Placental pericyte (primary cell): ENCODE data around the gene ZNF639. TPM values are rescaled to one million over a fixed set of nuclear protein-coding genes. Genes with fewer than 3 reads are reported as not detected.

Experiments
- total RNA-seq: library from RNA; depleted of rRNA; stranded (reverse); fragments of >200 nt; gene quantifications from 2 replicates; pipeline ENCODE4 v1.2.3, GENCODE V29; 2012

The ZNF639 gene, protein sequence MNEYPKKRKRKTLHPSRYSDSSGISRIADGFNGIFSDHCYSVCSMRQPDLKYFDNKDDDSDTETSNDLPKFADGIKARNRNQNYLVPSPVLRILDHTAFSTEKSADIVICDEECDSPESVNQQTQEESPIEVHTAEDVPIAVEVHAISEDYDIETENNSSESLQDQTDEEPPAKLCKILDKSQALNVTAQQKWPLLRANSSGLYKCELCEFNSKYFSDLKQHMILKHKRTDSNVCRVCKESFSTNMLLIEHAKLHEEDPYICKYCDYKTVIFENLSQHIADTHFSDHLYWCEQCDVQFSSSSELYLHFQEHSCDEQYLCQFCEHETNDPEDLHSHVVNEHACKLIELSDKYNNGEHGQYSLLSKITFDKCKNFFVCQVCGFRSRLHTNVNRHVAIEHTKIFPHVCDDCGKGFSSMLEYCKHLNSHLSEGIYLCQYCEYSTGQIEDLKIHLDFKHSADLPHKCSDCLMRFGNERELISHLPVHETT
- total RNA-seq: 49.7 and 62.3 TPM in 2 replicates

DNA sequence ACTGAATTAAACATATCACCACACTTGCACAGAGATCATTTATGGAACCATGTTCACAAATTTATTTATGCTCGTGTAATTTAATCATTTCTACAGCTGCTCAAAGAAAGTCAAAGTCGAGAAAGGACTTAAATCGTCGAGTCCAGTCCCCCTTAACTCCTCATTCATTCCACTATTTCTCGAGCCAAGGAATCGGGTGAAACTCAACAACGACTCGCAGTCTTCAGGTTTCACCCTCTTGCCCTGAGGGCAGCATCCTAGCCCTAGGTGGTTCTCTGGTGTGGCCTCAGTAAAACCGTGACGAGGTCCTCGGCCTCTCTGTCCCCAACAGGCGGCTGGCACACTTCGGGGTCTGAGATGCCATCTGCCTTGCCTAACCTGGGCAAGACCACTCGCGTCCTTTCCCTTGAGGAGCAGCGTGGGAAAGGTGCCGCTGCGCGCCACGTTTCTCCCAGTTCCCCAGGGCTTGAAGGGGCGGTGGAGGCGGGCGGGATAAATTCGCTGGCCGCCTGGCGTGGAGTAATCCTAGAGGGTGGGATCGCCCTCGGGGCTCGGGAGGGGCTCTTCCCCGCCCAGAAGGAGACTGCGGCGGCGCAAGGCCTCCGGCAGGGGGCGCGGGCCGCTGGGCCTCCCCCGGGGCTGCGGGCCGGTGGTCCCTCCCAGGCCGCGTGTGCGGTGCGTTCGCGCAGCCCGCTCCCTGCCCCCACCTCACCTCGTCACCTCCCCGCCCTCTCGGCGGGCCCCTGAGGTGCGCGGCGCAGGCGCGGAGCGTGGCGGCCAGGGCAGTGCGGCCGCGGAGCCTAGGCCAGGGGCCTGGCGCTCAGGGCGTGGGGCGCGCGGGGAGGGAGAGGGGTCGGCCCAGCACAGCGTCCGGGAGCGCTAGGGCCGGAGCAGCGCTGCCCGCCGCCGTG is at the start of gene ZNF639:
Gene ZNF639, plus strand, starts transcription at position 746 of the 911 bp plus-strand sequence. CDS start 5,263 bp downstream, outside the sequence.

DNA sequence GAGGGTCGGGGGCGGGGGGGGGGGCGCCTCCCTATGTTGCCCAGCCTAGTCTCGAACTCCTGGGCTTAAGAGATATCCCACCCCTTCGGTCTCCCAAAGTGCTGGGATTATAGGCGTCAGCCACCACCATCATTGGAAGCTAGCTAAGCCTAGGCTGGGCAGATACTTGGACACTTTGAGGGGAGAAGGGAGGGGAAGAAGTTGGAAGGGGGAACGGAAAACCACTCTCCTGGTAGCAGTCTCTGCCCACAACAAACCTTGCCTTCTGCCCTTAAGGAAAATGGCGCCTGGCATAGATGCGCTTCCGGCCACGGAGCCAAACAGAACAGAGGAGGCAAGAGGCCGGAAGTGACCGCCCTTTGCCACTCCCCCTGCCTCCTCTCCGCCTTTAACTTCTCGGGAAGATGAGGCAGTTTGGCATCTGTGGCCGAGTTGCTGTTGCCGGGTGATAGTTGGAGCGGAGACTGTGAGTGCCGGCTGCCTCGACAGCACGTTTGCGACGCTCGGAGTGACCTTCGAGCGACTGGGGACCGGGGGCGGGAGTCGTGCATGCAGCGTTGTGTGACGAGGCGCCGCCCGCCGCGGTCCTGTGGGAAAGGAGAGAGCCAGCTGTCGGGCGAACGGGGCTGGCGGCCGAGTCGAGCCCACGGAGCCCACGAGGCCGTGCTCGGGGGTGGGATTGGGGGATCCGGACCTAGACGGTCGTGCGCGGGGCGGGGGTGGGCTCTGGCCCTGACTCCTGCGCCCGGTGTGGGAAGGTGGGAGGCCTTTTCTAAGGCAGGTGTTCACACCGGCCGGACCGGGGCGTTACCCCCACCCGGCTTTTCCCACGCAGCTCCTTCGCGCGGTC is 24.7 kb downstream of the ZNF639 start, which contains the start of gene MFN1:
Gene MFN1, plus strand, starts transcription at position 365 of the 850 bp plus-strand sequence. CDS start 1,143 bp downstream, outside the sequence.

Other genes with a start within 250 kb of the ZNF639 start
- gene PIK3CA, start 174.7 kb upstream of the ZNF639 start, total RNA-seq: 26.9 and 34.8 TPM in 2 replicates
- gene KCNMB3, start 71.9 kb upstream of the ZNF639 start, total RNA-seq: 0.88 and 1.1 TPM in 2 replicates
- 37.9 and 78.5 TPM in 2 replicates for gene MFN1, start 24.7 kb downstream of the ZNF639 start, total RNA-seq
- gene GNB4, start 128.4 kb downstream of the ZNF639 start, total RNA-seq: 31.3 and 91.2 TPM in 2 replicates
- 50.1 and 66.1 TPM in 2 replicates for gene ACTL6A, start 239.9 kb downstream of the ZNF639 start, total RNA-seq